ENCODE measurements around the gene PHC2.

- TF ChIP-seq CTCF (IDR thresholded peaks at IDR 0.05; ENCODE audit: low read length) = no peak
- no peak for TF ChIP-seq EZH2 (IDR thresholded peaks at IDR 0.05; ENCODE audit: borderline replicate concordance, low read length)
Observed at GRCh38 chr1:33464552-33464951, 33.7 kb upstream of the PHC2 start.
